ENCODE results near the gene ARHGAP36. TPM values are rescaled to one million over a fixed set of nuclear protein-coding genes. Genes with fewer than 3 reads are reported as not detected.

Gene ARHGAP36
- total RNA-seq, 1 experiment from 2014 or later, result not detected

DNA sequence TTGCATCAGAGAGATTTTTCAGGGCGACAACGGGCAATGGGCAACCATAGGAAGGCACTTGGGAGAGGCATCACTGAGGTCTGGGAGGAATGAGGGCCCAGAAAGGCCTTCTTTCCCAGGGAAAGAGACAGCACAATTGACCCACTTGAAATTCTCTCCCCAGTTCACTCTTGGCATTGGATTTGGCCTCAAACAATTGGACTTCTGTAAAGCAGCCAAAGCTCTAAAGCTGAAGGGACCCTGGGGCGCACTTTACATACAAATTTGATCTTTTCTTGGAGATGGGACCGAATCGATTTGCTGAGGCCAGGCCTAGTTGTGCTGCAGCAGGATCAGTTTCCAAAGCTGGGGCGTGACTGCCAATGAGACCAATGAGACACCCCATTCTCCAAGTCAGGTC is 3.2 kb downstream of the ARHGAP36 start:
- intact Hi-C loops (cut with micrococcal nuclease; ENCODE audit: unreplicated experiment) (no loop called here), in situ Hi-C loops (cut with HindIII; ENCODE audit: low pct_unique_long_range_greater_than_20kb, low sequenced_read_pairs) (no loop called here)
- Histone ChIP-seq H3K36me3 (ENCODE audit: control insufficient read depth, insufficient read depth, low read length) (no peaks in the 10 kb centered on the region), H3K9me3 (ENCODE audit: control insufficient read depth, insufficient read depth, low read depth, low read length) (no peaks in the 10 kb centered on the region), H3K4me1 (ENCODE audit: control insufficient read depth, insufficient read depth, low read length) (no peaks in the 10 kb centered on the region), H3K27me3 (ENCODE audit: control insufficient read depth, insufficient read depth, low read length) (peaks cover 2% of the 10 kb centered on the region; the same call in 1 of the 2 replicates), H3K4me3 (ENCODE audit: low read depth in 2 of 2, low read length in 2 of 2) (no peak overlapping the region), H3K27ac (ENCODE audit: low read length) (no peak overlapping the region)
- TF ChIP-seq POLR2AphosphoS5 (IDR thresholded peaks at IDR 0.05; ENCODE audit: low read depth, low read length) (no peak), SIN3A (IDR thresholded peaks at IDR 0.05; ENCODE audit: borderline replicate concordance, insufficient read depth, low read depth, low read length) (no peak), CTCF (IDR thresholded peaks at IDR 0.05) (no peak), TCF7L2 (IDR thresholded peaks at IDR 0.05; ENCODE audit: low read depth, low read length) (no peak), REST (IDR thresholded peaks at IDR 0.05; ENCODE audit: insufficient read depth in 1 of 2, low read depth in 2 of 2, low read length in 1 of 2) (no peak)
- ATAC-seq (no peak), DNase-seq (ENCODE audit: low read depth, low spot score) (no peak)
- ChIA-PET CTCF (no interaction called here), POLR2A (no interaction called here)
- BruUV-seq (replicated peaks), result no TSS peak

DNA sequence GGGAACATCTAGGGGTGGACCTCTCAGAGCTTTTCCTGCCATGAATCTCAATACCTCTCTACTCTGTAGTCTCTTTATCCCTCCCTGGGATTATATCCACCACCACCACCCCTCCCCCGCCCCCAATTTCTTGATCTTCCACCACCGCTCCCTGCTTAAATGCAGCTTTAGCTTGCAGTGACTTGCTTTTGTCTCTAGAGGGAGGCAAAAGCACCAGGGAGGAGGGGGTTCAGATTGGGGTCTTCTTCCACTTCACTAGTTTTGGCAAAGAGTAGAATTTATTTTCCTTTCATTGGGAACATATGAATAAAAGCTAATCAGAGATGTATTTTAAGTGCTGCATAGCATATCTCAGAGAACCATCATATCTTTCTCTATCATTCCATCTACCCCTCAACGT is 5.5 kb downstream of the ARHGAP36 start:
- DNase-seq (ENCODE audit: low read depth, low spot score), result no peak
- no TSS peak for BruUV-seq (replicated peaks)
- TF ChIP-seq SIN3A (IDR thresholded peaks at IDR 0.05; ENCODE audit: borderline replicate concordance, insufficient read depth, low read depth, low read length), result no peak
- no peak for TF ChIP-seq REST (IDR thresholded peaks at IDR 0.05; ENCODE audit: insufficient read depth in 1 of 2, low read depth in 2 of 2, low read length in 1 of 2)
- TF ChIP-seq CTCF (IDR thresholded peaks at IDR 0.05), result peak; percentile 45
- no peak for TF ChIP-seq POLR2AphosphoS5 (IDR thresholded peaks at IDR 0.05; ENCODE audit: low read depth, low read length)
- no peak for TF ChIP-seq TCF7L2 (IDR thresholded peaks at IDR 0.05; ENCODE audit: low read depth, low read length)
- in situ Hi-C loops (cut with HindIII; ENCODE audit: low pct_unique_long_range_greater_than_20kb, low sequenced_read_pairs), result no loop called here
- POLR2A ChIA-PET, result no interaction called here
- Histone ChIP-seq H3K27ac (ENCODE audit: low read length) (no peak overlapping the region), H3K9me3 (ENCODE audit: control insufficient read depth, insufficient read depth, low read depth, low read length) (no peaks in the 10 kb centered on the region), H3K27me3 (ENCODE audit: control insufficient read depth, insufficient read depth, low read length) (peaks cover 2% of the 10 kb centered on the region; the same call in 1 of the 2 replicates), H3K36me3 (ENCODE audit: control insufficient read depth, insufficient read depth, low read length) (no peaks in the 10 kb centered on the region), H3K4me3 (ENCODE audit: low read depth in 2 of 2, low read length in 2 of 2) (no peak overlapping the region), H3K4me1 (ENCODE audit: control insufficient read depth, insufficient read depth, low read length) (no peaks in the 10 kb centered on the region)
- no peak for ATAC-seq
- intact Hi-C loops (cut with micrococcal nuclease; ENCODE audit: unreplicated experiment), result no loop called here
- CTCF ChIA-PET, result no interaction called here
